Mesendoderm (in vitro differentiated cells): Measurements from ENCODE around the gene JPH2.

ENCODE experiments used
- DNase-seq: peaks from one replicate; pipeline ENCODE4 v3.0.0; 2013
- H2AK5ac ChIP-seq: 2 replicates; pipeline ENCODE4 v1.6.1; 2013; ENCODE audit warnings: low read length, inconsistent platforms
- H2BK120ac ChIP-seq: 2 replicates; pipeline ENCODE4 v1.6.1; 2013; ENCODE audit warnings: low read depth, mild to moderate bottlenecking, low read length, moderate library complexity, mixed read lengths
- H2BK15ac ChIP-seq: replicated peaks from 2 replicates; pipeline ENCODE4 v1.6.1; 2013; ENCODE audit warnings: low read depth, mild to moderate bottlenecking, moderate library complexity
- H2BK5ac ChIP-seq: 2 replicates; pipeline ENCODE4 v1.6.1; 2013; ENCODE audit warnings: low read length, inconsistent platforms
- H3K18ac ChIP-seq: 2 replicates; pipeline ENCODE4 v1.6.1; 2013; ENCODE audit warnings: mild to moderate bottlenecking, low read length, mixed read lengths
- H3K23ac ChIP-seq: one replicate; pipeline ENCODE4 v1.6.1; 2013; ENCODE audit warnings: low read length
- H3K27ac ChIP-seq: 2 replicates; pipeline ENCODE4 v1.5.1; 2013; ENCODE audit warnings: low read depth, mild to moderate bottlenecking, inconsistent platforms, low read length, moderate library complexity
- H3K27me3 ChIP-seq: 2 replicates; pipeline ENCODE4 v1.6.1; 2013; ENCODE audit warnings: low read length, control low read depth, mild to moderate bottlenecking, inconsistent platforms; ENCODE audit not compliant: insufficient read depth, poor library complexity
- H3K36me3 ChIP-seq: 2 replicates; pipeline ENCODE4 v1.6.1; 2013; ENCODE audit warnings: low read length, inconsistent platforms; ENCODE audit not compliant: control insufficient read depth, insufficient read depth
- H3K4ac ChIP-seq: one replicate; pipeline ENCODE4 v1.6.1; 2013; ENCODE audit warnings: low read depth, mild to moderate bottlenecking, low read length, moderate library complexity
- H3K4me1 ChIP-seq: 2 replicates; pipeline ENCODE4 v1.6.1; 2013; ENCODE audit warnings: low read depth, low read length, inconsistent platforms; ENCODE audit not compliant: control insufficient read depth
- H3K4me2 ChIP-seq: 2 replicates; pipeline ENCODE4 v1.6.1; 2013; ENCODE audit warnings: low read length
- H3K4me3 ChIP-seq: 2 replicates; pipeline ENCODE4 v1.5.1; 2013; ENCODE audit warnings: mild to moderate bottlenecking, low read length
- H3K56ac ChIP-seq: one replicate; pipeline ENCODE4 v1.6.1; 2013; ENCODE audit warnings: low read length
- H3K79me1 ChIP-seq: 2 replicates; pipeline ENCODE4 v1.6.1; 2013; ENCODE audit warnings: low read length, inconsistent platforms
- H3K79me2 ChIP-seq: 2 replicates; pipeline ENCODE4 v1.6.1; 2013; ENCODE audit warnings: mild to moderate bottlenecking, low read length; ENCODE audit not compliant: control insufficient read depth, insufficient read depth
- H3K9ac ChIP-seq: 2 replicates; pipeline ENCODE4 v1.6.1; 2013; ENCODE audit warnings: low read length, inconsistent platforms
- H4K5ac ChIP-seq: one replicate; pipeline ENCODE4 v1.6.1; 2013; ENCODE audit warnings: low read length
- H4K8ac ChIP-seq: one replicate; pipeline ENCODE4 v1.6.1; 2013; ENCODE audit warnings: low read depth, mild to moderate bottlenecking, control low read depth, low read length, moderate library complexity
- WGBS: extraction: QIAGEN DNeasy Blood & Tissue Kit; methylation state at CpG from one replicate; pipeline ENCODE4 v1.1.7; 2013; ENCODE audit warnings: low lambda C conversion rate, missing lambda C conversion rate; ENCODE audit not compliant: insufficient coverage; ENCODE audit errors: extremely low coverage; 5-methylcytosine and 5-hydroxymethylcytosine counted together

JPH2 gene

GRCh38 chr20:44112456-44112855 is 74.5 kb downstream of the JPH2 start:
- no peak overlapping the region for H3K4ac ChIP-seq
- no peak overlapping the region for H3K18ac ChIP-seq
- no CpG with 5 or more reads among the region's 6 CpGs for WGBS
- H3K79me1 ChIP-seq = no peaks in the 10 kb centered on the region
- H2AK5ac ChIP-seq = no peak overlapping the region
- H3K27ac ChIP-seq = no peak overlapping the region
- no peak overlapping the region for H3K9ac ChIP-seq
- H3K79me2 ChIP-seq = no peaks in the 10 kb centered on the region
- no peak for DNase-seq
- H2BK120ac ChIP-seq = no peak overlapping the region
- H3K56ac ChIP-seq = no peak overlapping the region
- H3K36me3 ChIP-seq = no peaks in the 10 kb centered on the region
- H2BK15ac ChIP-seq = no peak overlapping the region
- H3K4me3 ChIP-seq = no peak overlapping the region
- H2BK5ac ChIP-seq = no peak overlapping the region
- no peak overlapping the region for H4K5ac ChIP-seq
- no peaks in the 10 kb centered on the region for H3K4me1 ChIP-seq
- H3K4me2 ChIP-seq = no peak overlapping the region
- H3K23ac ChIP-seq = no peak overlapping the region
- no peak overlapping the region for H4K8ac ChIP-seq
- no peaks in the 10 kb centered on the region for H3K27me3 ChIP-seq

- no peak overlapping the region for H3K4me3 ChIP-seq
- no CpG with 5 or more reads among the region's 6 CpGs for WGBS
- H3K36me3 ChIP-seq = no peaks in the 10 kb centered on the region
- no peak overlapping the region for H3K4ac ChIP-seq
- no peak overlapping the region for H4K5ac ChIP-seq
- H3K4me1 ChIP-seq = no peaks in the 10 kb centered on the region
- H3K9ac ChIP-seq = no peak overlapping the region
- no peak overlapping the region for H3K18ac ChIP-seq
- no peaks in the 10 kb centered on the region for H3K27me3 ChIP-seq
- H4K8ac ChIP-seq = no peak overlapping the region
- H3K79me1 ChIP-seq = no peaks in the 10 kb centered on the region
- H3K56ac ChIP-seq = no peak overlapping the region
- H3K79me2 ChIP-seq = no peaks in the 10 kb centered on the region
- no peak overlapping the region for H3K23ac ChIP-seq
- no peak overlapping the region for H3K4me2 ChIP-seq
- no peak overlapping the region for H2BK15ac ChIP-seq
- H2BK5ac ChIP-seq = no peak overlapping the region
- no peak for DNase-seq
- H2BK120ac ChIP-seq = no peak overlapping the region
- H3K27ac ChIP-seq = no peak overlapping the region
- H2AK5ac ChIP-seq = no peak overlapping the region
These were observed 75.2 kb downstream of the JPH2 start for GRCh38 chr20:44111712-44112335.

GRCh38 chr20:44110816-44111568 is 76.0 kb downstream of the JPH2 start:
- Histone ChIP-seq H2AK5ac (no peak overlapping the region), H3K79me1 (no peaks in the 10 kb centered on the region), H2BK5ac (no peak overlapping the region), H3K9ac (no peak overlapping the region), H2BK15ac (no peak overlapping the region), H4K5ac (no peak overlapping the region), H2BK120ac (no peak overlapping the region), H3K23ac (no peak overlapping the region), H3K4me1 (no peaks in the 10 kb centered on the region), H3K4me3 (no peak overlapping the region), H3K27ac (no peak overlapping the region), H3K36me3 (no peaks in the 10 kb centered on the region), H3K4me2 (no peak overlapping the region), H3K56ac (no peak overlapping the region), H3K79me2 (no peaks in the 10 kb centered on the region), H3K27me3 (no peaks in the 10 kb centered on the region), H4K8ac (no peak overlapping the region), H3K18ac (no peak overlapping the region), H3K4ac (no peak overlapping the region)
- no peak for DNase-seq
- no CpG with 5 or more reads among the region's 9 CpGs for WGBS

DNA sequence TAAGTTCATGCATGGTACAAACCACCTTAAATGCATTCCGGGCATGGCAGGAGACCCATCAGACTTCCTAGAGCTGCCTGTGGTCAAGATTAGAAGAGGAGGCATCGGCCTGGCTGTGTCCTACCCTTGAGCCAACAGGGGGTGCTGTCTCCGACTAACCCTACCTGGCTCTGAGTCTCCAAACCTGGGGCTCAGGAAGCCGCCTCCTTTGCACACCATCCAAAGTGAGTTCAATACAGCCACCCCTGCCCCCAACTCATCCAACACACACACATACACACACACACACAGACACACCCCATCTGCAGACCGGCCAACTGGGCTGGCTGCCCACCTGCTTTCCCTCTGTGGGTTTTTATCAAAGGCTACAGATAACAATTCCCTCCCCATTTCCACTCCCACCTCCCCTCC is 77.0 kb downstream of the JPH2 start:
- Histone ChIP-seq H3K36me3 (no peaks in the 10 kb centered on the region), H3K79me1 (no peaks in the 10 kb centered on the region), H3K56ac (no peak overlapping the region), H2BK5ac (no peak overlapping the region), H2BK15ac (no peak overlapping the region), H4K8ac (no peak overlapping the region), H3K23ac (no peak overlapping the region), H2BK120ac (no peak overlapping the region), H3K4me3 (no peak overlapping the region), H3K18ac (no peak overlapping the region), H3K79me2 (no peaks in the 10 kb centered on the region), H3K4me2 (no peak overlapping the region), H2AK5ac (no peak overlapping the region), H3K4me1 (no peaks in the 10 kb centered on the region), H4K5ac (no peak overlapping the region), H3K27ac (no peak overlapping the region), H3K9ac (no peak overlapping the region), H3K27me3 (no peaks in the 10 kb centered on the region), H3K4ac (no peak overlapping the region)
- peak; percentile 72 for DNase-seq
- no CpG with 5 or more reads among the region's 5 CpGs for WGBS

DNA sequence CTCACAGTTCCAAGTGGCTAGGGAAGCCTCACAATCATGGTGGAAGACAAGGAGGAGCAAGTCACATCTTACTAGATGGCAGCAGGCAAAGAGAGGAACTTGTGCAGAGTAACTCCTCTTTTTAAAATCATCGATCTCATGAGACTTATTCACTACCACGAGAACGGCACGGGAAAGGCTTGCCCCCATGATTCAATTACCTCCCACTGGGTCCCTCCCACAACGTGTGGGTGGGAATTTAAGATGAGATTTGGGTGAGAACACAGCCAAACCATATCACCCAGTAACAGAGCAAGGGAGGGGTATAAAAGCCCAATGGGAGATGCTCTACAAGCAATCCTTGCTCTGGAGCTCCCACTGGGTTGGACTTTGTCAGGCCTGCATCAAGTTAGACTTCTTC is 80.4 kb downstream of the JPH2 start:
- Histone ChIP-seq H3K36me3 (no peaks in the 10 kb centered on the region), H3K4ac (no peak overlapping the region), H3K23ac (no peak overlapping the region), H2BK120ac (no peak overlapping the region), H3K4me3 (no peak overlapping the region), H4K5ac (no peak overlapping the region), H3K4me2 (no peak overlapping the region), H3K4me1 (no peaks in the 10 kb centered on the region), H3K79me2 (no peaks in the 10 kb centered on the region), H3K79me1 (no peaks in the 10 kb centered on the region), H3K56ac (no peak overlapping the region), H2AK5ac (no peak overlapping the region), H2BK5ac (no peak overlapping the region), H3K27ac (no peak overlapping the region), H3K9ac (no peak overlapping the region), H3K27me3 (no peaks in the 10 kb centered on the region), H3K18ac (no peak overlapping the region), H4K8ac (no peak overlapping the region), H2BK15ac (no peak overlapping the region)
- DNase-seq = no peak
- WGBS = no CpG with 5 or more reads among the region's 5 CpGs
